GM19438 (cell line): Measurements from ENCODE around the gene WDR48.
A peak's percentile ranks its signal among the peaks of the same experiment; 100 is the strongest.

Experiments
- ATAC-seq: cut with Tn5 transposase; IDR thresholded peaks from one replicate; pipeline ENCODE4 v1.9.1; 2021; ENCODE audit warnings: low read depth; ENCODE audit not compliant: unreplicated experiment

WDR48 gene

DNA sequence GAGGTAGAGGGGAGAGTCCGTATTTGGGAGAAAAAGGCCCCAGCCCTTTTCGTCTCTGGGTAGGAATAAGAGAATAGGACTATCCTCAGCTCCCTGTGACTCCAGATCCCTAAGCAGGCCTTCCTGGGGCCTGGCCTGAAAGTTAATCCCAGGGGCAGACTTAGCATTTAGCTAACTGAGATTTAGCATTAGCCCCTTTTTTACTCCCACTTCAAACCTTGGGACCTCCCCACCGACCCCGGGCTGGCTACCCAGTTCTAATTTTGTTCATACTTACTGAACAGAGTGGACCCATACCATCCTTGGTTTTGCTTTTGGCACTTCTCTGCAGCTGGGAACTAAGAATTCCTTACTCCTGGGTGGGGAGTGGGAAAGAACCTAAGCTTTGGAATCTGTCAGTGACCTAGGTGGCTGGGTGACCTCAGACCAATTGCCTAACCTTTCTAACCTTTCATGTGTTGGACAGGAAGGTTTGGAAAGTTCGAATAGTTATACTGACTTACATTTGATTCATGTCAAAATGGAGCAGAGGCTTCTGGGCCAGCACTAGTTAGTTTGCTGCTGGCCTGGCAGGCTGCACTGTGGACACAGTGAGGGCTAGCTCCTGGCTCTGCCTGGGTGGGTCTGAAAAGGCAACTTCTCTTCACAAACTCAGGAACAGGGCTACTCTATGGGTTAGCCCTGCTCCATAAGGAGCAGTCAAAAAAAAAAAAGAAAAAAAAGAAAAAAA lies 67.3 kb downstream of the WDR48 start:
- no peak for ATAC-seq

DNA sequence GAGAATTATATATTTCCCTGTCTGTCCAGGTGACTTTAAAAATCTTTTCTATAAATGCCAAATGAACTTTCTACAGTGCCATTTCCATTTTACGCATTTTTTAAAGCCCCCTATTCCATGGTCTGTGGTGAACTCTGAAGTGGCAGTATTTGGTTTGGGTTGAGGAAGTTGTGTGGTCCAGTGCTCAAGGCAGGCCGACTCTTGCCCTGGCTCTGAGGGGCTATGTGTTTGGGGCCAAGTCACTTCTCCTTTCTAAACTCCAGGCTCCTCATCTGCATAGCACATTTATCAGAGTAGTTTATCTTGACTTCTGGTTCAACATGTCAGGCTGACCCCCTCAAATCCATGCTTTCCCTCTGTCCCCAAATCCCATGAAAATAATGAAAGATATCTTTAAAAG lies 69.8 kb downstream of the WDR48 start:
- no peak for ATAC-seq

DNA sequence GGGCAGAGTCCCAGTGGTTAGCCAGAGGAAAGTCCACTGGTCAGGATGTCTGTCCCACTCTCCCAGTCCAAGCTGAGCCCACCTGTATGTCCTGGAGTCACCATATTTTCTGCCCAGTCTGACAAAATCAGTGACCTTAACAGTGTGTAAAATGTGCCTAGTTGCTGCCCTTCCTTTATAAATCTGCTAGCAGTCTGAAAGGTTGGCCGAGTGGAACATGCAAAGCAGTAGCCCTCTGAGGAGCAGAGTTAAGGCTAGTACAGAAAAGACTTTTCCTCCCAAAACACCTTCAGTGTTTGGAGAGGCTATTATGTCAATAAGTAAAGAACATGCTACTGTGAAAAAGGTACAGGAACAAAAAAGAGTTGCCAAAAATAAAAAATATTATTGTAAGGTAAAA lies 71.0 kb downstream of the WDR48 start:
- ATAC-seq, result peak; percentile 79

DNA sequence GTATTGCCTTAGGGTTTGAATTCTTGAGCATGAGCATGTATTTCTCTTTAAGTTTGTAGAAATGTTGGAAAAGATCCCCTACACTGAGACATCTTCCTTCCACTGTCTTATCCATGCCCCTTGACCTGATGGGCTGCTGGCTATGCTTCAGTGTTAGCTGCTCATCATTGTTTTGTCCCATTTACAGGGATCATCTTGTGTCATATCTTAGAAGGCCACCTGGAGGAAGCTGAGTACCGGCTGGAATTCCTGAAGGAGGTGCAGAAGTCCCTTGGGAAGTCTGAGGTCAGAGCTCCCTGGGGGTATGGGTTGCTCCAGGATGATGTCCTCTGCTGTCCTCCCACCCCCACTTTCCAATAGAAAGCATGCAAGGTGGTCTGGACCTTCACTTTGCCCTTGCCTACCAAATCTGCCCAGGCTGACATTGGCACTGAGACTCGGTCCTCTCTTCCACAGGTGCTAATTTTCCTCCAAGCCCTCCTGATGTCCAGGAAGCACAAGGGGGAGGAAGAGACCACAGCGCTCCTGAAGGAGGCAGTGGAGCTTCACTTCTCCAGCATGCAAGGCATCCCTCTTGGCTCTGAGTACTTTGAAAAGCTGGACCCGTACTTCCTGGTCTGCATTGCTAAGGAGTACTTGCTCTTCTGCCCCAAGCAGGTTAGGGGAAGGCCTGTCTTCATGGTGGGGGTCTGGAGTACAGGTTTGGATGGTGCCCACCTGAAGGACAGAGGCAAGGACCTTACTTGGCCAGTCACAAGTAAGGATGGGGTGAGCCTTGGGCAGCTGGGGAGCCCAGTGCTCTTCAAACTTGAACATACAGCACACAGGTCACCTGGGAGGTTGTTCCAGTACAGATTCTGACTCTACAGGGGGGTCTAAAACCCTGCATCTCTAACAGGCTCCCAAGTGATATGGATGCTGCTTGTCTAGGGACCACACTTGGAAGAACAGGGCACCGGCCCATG lies 73.3 kb downstream of the WDR48 start:
- no peak for ATAC-seq

GRCh38 chr3:39125841-39126500 lies 74.2 kb downstream of the WDR48 start:
- no peak for ATAC-seq

GRCh38 chr3:39126532-39127071 lies 74.8 kb downstream of the WDR48 start:
- no peak for ATAC-seq

GRCh38 chr3:39127269-39127907 lies 75.6 kb downstream of the WDR48 start:
- no peak for ATAC-seq

DNA sequence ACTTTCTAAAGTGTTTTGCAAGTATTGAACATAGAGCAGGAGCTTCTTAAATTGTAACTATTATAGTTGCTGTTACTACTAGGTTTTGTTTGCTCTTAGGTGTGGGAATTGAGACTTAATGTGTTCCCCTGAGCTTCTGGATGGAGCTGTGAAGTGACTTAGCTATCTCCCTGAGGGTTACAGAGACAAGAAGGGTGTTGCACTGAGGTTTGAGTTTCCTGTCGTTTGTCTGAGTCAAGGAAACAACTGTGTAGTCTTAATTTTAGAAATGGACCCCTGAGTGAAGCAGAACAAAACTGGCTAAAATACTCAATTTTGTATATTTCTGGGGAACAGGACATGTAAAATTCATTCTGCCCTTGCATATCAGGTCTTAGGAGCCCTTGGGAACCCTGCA lies 76.1 kb downstream of the WDR48 start:
- ATAC-seq, result no peak

DNA sequence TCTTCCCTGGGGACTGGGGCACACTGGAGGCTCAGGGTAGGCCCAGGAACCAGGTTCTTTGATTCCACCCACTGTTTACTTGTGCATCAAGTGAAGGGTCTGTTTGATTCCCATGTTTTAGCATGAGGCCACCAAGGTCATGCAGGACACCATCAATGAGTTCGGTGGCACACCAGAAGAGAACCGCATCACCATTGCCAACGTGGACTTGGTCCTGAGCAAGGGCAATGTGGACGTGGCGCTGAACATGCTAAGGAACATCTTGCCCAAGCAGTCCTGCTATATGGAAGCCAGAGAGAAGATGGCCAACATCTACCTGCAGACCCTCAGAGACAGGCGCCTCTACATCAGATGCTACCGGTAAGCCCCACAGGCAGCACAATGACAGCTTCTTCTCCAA lies 77.1 kb downstream of the WDR48 start:
- no peak for ATAC-seq

DNA sequence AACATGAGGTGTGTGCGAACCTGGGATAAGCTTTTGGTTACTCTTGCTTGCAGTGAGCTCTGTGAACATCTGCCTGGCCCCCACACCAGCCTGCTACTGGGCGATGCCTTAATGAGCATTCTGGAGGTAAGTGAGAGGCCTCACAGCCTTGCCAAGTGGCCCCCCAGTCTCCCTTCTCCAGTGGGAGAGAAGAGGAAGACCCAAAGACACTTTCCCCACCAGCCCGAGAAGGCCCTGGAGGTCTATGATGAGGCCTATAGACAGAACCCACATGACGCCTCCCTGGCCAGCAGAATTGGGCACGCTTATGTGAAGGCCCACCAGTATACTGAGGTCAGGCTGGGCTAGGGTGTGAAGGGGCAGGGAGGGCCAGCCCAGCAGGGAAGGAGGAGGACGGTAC lies 78.2 kb downstream of the WDR48 start:
- ATAC-seq, result no peak

DNA sequence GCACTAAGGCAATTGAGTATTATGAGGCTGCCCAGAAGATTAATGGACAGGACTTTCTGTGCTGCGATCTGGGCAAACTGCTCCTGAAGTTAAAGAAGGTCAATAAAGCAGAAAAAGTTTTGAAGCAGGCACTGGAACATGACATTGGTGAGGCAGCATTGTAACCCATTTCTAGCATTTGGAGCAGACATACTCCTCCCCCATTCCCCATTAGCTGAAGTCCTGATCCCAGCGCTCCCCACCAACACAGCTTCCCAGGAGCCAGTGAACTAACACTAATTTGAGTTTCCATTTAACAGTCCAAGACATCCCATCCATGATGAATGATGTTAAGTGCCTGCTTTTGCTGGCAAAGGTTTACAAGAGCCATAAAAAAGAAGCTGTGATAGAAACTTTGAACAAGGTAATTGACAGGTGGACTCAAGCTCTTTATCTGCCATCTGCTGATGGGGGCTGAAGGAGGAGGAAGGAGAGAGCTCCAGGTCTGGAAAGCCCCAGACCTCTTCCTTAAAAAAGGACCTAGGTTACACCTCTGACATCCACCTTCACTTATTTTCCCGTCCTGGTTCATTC lies 79.0 kb downstream of the WDR48 start:
- no peak for ATAC-seq

GRCh38 chr3:39132096-39133092 lies 80.6 kb downstream of the WDR48 start:
- ATAC-seq, result no peak

DNA sequence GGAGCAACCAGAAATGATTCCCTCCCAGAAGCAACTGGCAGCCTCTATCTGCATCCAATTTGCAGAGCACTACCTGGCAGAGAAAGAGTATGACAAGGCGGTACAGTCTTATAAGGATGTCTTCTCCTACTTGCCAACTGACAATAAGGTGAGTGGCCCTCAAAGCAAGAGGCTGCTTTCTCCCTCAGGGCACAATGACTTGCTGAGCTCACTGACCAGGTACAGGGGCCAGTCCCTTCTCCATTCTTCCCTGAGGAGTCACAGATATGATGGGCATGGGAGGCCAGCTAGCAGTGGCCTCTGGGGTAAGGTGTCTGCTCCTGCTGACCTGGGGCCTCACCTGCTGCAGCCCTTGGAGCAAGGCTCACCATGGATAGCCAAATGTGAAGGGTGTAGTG lies 81.3 kb downstream of the WDR48 start:
- ATAC-seq, result no peak

- no peak for ATAC-seq
Observed at GRCh38 chr3:39133822-39134221, 82.0 kb downstream of the WDR48 start.

DNA sequence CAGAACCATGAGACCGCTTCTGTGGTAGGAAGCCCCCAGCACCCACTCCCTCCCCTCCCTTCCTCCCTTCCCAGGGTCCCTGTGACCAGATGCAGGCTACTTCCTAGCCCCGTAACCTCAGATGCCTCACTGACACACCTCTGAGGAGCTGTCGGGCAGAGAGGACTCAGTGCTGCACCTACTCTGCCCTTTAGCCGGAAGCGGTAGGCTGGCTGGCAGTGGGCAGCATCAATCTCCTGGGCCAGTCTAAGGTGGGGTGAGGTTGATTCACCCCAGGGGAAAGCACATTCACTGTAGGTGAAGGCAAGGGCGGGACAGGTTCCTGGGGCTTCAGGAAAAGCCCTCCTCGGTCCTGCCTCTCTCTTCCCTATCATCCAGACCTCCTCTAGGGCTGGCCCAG lies 82.5 kb downstream of the WDR48 start:
- no peak for ATAC-seq

DNA sequence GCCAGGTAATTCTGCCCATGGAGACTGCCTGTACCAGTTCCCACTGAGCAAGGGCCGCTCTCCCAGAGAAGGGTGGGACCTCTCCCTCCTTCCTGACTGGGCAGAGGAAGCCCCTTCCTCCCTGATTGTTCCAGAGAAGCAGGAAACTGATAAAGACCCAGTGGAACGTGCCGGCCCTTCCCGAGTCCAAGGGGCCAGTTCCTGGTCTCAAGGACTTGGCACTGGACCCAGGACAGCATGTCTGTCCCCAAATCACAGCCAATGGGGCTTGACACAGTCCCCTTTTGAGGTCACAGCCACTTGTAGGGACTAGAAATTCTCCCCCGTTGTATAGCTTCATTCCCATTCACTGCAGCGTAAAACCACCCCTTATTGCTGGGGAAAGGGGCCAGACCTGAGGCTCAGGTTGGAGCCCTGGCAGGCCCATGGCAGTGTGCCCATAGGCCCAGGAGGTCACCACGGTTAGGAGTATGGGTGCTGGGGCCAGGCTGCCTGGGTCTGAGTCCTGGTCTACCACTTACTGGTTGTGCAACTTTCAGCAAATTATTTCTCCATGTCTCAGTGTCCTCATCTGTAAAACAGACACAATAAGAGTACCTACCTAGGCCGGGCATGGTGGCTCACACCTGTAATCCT lies 83.5 kb downstream of the WDR48 start:
- ATAC-seq, result no peak

- no peak for ATAC-seq
Observed at GRCh38 chr3:39136533-39137434, 85.0 kb downstream of the WDR48 start.
